GM20000 (cell line): ENCODE results near the gene TMEM144.
"Not testable (repeated sequence)": the region's sequence is repeated elsewhere in the genome, so short reads cannot be mapped to it uniquely, and the experiment has no call there.

Experiments
- DNase-seq: peaks from one replicate; pipeline ENCODE4 v3.0.0; 2012; ENCODE audit warnings: low spot score
- TF ChIP-seq, protein P1 (sequence below): IDR thresholded peaks from 2 replicates; pipeline ENCODE4 v1.5.1; 2012; ENCODE audit warnings: mild to moderate bottlenecking, control low read depth; ENCODE audit errors: extremely low read depth, missing control alignments

TMEM144 gene

DNA sequence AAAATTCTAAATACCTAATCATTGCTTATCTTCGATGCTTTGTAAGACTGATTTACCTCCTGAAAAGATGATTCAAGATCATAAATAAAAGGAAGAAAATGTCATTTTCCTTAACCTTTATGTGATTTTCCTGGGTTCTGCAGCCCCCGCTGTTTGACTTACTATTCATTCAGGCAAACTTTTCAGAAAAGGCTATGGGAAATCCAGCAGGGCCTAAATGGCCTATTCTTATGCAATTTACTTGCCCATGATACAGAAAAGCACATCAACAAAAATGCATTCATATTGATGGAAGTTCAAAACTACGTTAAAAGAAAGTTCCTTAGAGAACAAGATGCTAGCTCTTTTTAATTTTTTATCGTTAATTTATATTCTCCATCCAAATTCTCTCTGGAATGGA is 51.2 kb downstream of the TMEM144 start:
- no peak for DNase-seq
- TF ChIP-seq, protein P1, sequence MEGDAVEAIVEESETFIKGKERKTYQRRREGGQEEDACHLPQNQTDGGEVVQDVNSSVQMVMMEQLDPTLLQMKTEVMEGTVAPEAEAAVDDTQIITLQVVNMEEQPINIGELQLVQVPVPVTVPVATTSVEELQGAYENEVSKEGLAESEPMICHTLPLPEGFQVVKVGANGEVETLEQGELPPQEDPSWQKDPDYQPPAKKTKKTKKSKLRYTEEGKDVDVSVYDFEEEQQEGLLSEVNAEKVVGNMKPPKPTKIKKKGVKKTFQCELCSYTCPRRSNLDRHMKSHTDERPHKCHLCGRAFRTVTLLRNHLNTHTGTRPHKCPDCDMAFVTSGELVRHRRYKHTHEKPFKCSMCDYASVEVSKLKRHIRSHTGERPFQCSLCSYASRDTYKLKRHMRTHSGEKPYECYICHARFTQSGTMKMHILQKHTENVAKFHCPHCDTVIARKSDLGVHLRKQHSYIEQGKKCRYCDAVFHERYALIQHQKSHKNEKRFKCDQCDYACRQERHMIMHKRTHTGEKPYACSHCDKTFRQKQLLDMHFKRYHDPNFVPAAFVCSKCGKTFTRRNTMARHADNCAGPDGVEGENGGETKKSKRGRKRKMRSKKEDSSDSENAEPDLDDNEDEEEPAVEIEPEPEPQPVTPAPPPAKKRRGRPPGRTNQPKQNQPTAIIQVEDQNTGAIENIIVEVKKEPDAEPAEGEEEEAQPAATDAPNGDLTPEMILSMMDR, result no peak

DNA sequence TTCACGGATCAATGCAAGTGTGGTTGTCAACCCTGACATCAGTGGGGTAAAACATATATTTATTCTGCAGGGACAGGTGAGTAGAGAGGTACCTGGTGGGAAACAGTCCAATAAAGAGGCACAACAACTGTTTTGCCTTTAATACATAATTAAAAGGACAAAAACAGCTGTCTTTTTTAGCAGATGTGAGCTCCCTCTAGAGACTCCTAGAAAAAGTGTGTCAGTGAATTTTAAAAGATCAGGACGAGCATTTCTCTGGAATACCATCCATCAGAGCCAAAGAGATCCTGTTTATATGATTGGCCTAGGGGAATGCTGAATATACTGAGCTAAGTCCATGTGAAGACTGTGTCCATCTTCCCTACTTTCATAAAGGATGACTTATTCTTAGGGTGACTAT is 58.3 kb downstream of the TMEM144 start:
- no peak for DNase-seq

DNA sequence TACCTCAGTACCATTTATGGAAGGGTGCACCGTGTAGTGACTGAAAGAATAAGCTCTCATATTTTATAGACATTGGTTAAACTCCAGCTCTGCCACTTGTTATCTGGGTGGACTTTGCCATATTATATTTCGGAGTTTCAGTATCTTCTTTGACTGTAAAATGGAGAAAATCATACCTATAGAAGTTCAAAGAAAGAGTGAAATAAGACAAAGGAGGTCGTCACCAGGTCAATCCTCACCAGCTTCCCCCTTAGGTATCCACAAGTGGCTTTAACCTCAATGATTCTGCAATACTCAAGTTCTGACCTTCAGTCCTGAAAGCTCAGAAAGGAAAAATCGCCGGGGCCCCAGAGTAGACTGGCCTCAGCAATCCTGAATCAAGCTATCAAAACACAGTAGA is 64.3 kb downstream of the TMEM144 start:
- no peak for DNase-seq
- TF ChIP-seq, protein P1, result no peak

More for the DNA sequence above, 58.3 kb downstream of the TMEM144 start:
- TF ChIP-seq, protein P1, result no peak

DNA sequence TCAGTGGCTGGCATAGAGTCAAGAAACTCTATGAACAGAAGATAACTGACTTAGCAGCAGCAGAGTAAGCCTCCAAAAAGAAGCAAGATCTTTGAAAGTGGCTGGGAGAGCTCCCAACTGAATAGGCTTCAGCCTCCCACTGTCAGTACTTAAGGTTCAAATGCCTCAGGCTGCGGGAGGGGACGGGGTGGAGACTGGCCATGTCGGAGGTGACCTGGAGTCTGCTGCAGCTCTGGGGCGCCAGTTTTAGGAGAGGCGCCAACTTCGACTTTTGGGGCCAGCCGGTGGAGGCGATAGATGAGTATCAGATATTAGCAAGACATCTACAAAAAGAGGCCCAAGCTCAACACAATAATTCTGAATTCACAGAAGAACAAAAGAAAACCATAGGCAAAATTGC is 67.3 kb downstream of the TMEM144 start:
- DNase-seq, result no peak
- TF ChIP-seq, protein P1, result no peak

DNA sequence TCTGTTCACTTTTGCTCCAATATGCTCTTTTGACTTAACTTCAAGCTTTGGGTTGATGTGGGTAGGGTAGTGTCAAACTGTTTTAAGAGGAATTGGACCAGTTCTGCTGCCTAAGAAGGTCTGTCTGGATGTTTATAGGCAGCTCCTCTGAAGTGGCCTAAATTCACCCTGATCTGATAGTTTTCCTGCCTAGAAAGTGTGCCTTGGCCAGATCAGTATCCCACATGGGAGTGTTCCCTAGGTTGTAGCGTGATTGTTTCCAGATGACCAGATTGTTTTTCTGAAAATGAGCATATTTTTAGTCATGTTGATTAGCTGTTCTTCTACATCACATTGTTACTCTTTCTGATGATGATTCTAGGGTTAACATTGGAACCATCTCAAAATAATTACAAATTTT is 68.8 kb downstream of the TMEM144 start:
- not testable (repeated sequence) for DNase-seq

DNA sequence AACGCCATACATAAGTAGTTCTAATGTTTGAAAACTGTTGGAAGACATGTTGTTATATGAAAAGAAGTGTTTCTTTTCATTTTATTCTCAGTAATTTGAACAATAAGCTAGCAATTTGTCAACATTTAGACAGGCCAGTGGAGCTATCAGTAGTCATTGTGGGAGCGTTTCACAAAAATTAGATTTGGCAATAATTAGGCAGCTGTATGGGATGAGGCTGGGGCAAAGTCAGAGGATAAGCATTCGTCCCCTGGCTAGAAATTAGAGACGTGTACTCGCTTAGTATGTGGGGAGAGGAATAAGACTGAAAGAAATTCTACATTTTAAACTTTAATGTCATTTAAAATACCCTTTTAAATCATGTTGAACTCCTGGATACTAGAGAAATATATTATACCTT is 70.6 kb downstream of the TMEM144 start:
- DNase-seq, result no peak
- TF ChIP-seq, protein P1, result no peak

DNA sequence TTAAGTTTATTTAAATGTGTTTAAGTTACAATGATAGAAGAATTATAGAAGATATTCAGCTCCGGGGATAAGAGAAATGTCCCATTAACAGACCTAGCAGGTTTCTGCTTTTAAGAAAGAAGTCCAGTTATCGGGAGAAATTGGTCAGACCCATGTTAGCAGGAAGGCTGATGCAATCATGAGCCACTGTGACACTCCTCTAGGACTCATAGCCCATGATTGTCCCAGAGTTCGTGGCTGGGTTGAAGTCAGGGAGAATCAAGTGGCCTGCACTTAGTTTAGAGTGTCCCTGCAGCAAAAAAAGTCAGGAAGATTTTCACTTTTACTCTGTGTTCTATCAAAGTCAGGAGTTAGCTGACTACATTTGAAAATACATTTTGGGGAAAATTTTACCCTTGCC is 72.0 kb downstream of the TMEM144 start:
- TF ChIP-seq, protein P1, result no peak
- no peak for DNase-seq

DNA sequence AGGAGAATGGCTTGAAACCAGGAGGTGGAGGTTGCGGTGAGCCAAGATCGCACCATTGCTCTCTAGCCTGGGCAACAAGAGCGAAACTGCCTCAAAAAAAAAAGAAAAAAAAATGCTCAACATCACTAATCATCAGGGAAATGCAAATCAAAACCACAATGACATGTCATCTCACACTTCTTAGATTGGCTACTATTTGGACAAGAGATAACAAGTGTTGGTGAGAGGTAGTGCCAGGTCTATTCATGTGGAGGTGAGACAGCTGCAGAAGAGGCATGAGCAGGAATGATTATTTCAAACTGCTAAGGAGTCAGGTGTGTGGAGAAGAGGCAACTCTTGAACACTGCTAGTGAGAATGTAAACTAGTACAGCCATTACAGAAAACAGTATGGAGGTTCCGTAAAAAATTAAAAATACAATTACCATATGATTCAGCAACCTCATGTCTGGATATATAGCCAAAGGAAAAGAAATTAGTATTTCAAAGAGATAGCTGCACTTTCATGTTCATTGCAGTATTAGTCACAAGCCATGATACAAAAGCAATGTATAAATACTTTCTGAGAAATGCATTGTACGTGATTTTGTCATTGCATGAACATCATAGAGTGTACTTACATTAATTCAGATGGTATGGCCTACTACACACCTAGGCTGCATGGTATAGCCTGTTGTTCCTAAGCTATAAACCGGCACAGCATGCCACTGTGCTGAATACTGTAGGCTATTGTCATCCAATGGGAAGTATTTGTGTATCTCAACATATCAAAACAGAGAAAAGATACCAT is 75.3 kb downstream of the TMEM144 start:
- TF ChIP-seq, protein P1, result no peak
- no peak for DNase-seq
